PC-3 (cell line): ENCODE results near the gene HERC2. TPM values are rescaled to one million over a fixed set of nuclear protein-coding genes. Genes with fewer than 3 reads are reported as not detected.

Source experiments
- ATAC-seq: fragments of 200-7000 bp; cut with Tn5 transposase; 2 replicates; pipeline ENCODE4 v1.9.1; 2020; ENCODE audit warnings: mild to moderate bottlenecking, moderate library complexity
- BruUV-seq: library from RNA; stranded (reverse); fragments of 400-500 nt; replicated peaks from 2 replicates; lab custom pipeline; 2021; lab: Mats Ljungman, UMichigan
- CTCF ChIA-PET: fragments of 300-600 bp; sonication (Branson Sonifier 250); formaldehyde crosslinking; loops from one replicate; lab custom pipeline; 2022; ENCODE audit warnings: antibody characterized with exemption; lab: Charles Lee
- POLR2A ChIA-PET: fragments of 300-600 bp; sonication (Branson Sonifier 250); formaldehyde crosslinking; loops from one replicate; lab custom pipeline; 2022; ENCODE audit warnings: antibody characterized with exemption; ENCODE audit not compliant: unreplicated experiment; lab: Charles Lee
- DNase-seq: peaks from one replicate; pipeline ENCODE4 v3.0.0-alpha.2; 2015
- H2AFZ ChIP-seq: fragments of 300-600 bp; sonication (generic); 2 replicates; pipeline ENCODE4 v1.6.0; 2016; ENCODE audit warnings: antibody characterized with exemption, low read length
- H3F3A ChIP-seq: fragments of 300-600 bp; sonication (generic); one replicate; pipeline ENCODE4 v1.6.0; 2017; ENCODE audit warnings: antibody characterized with exemption, low read length, control low read depth, mild to moderate bottlenecking; ENCODE audit not compliant: unreplicated experiment
- H3K27ac ChIP-seq: fragments of 300-600 bp; sonication (generic); 2 replicates; pipeline ENCODE4 v1.5.1; 2016; ENCODE audit warnings: mild to moderate bottlenecking, low read length
- H3K27me3 ChIP-seq: fragments of 300-600 bp; sonication (generic); 2 replicates; pipeline ENCODE4 v1.6.1; 2016; ENCODE audit warnings: low read length, mixed read lengths
- H3K36me3 ChIP-seq: fragments of 300-600 bp; sonication (generic); 2 replicates; pipeline ENCODE4 v1.6.1; 2016; ENCODE audit warnings: low read depth, mixed run types, low read length, mixed read lengths
- H3K4me1 ChIP-seq: fragments of 300-600 bp; sonication (generic); 2 replicates; pipeline ENCODE4 v1.5.1; 2016; ENCODE audit warnings: low read length; ENCODE audit not compliant: insufficient read depth
- H3K4me2 ChIP-seq: fragments of 300-600 bp; sonication (generic); 2 replicates; pipeline ENCODE4 v1.6.0; 2016; ENCODE audit warnings: low read length
- H3K4me3 ChIP-seq: fragments of 300-600 bp; sonication (generic); 2 replicates; pipeline ENCODE4 v1.5.1; 2016; ENCODE audit warnings: mild to moderate bottlenecking, low read length, mixed read lengths
- H3K79me2 ChIP-seq: fragments of 300-600 bp; sonication (generic); 2 replicates; pipeline ENCODE4 v1.6.1; 2017; ENCODE audit warnings: low read length, mixed read lengths
- H3K9ac ChIP-seq: fragments of 300-600 bp; sonication (generic); 2 replicates; pipeline ENCODE4 v1.6.0; 2016; ENCODE audit warnings: mild to moderate bottlenecking, low read length
- H3K9me2 ChIP-seq: fragments of 300-600 bp; sonication (generic); replicated peaks from 2 replicates; pipeline ENCODE4 v1.6.1; 2016; ENCODE audit warnings: mixed run types, low read length, mixed read lengths
- H3K9me3 ChIP-seq: fragments of 300-600 bp; sonication (generic); 2 replicates; pipeline ENCODE4 v1.6.1; 2016; ENCODE audit warnings: low read length, mixed read lengths
- H4K20me1 ChIP-seq: fragments of 300-600 bp; sonication (generic); 2 replicates; pipeline ENCODE4 v1.6.1; 2016; ENCODE audit warnings: low read length, mixed read lengths
- CTCF ChIP-seq: fragments of 300-600 bp; sonication (generic); conservative IDR thresholded peaks from 2 replicates; pipeline ENCODE4 v1.5.1; 2017; ENCODE audit warnings: antibody characterized with exemption, low read depth, mild to moderate bottlenecking, low read length
- EZH2 ChIP-seq: fragments of 300-600 bp; sonication (generic); IDR thresholded peaks from one replicate; pipeline ENCODE4 v1.6.1; 2017; ENCODE audit warnings: antibody characterized with exemption, mild to moderate bottlenecking, low read length; ENCODE audit not compliant: unreplicated experiment
- EZH2phosphoT487 ChIP-seq: fragments of 300-600 bp; sonication (generic); IDR thresholded peaks from 2 replicates; pipeline ENCODE4 v1.6.1; 2018; ENCODE audit warnings: mild to moderate bottlenecking, antibody characterized with exemption, low read length, borderline replicate concordance
- intact Hi-C: fragments of 100-400 bp; cut with micrococcal nuclease; formaldehyde crosslinking; loops from 2 replicates; pipeline ENCODE4 v1.9.0; 2023
- total RNA-seq: library from RNA; depleted of rRNA; stranded (reverse); fragments of >200 nt; gene quantifications from 2 replicates; pipeline ENCODE4 v1.2.3, GENCODE V29; 2014

Gene HERC2
- total RNA-seq, 1 experiment from 2014 or later, result 45.9 TPM

- ChIA-PET POLR2A (no interaction called here), CTCF (no interaction called here)
- intact Hi-C loops, result no loop called here
Measured at GRCh38 chr15:28260722-28261121, 61.3 kb downstream of the HERC2 start.

GRCh38 chr15:28260317-28260716 is 61.7 kb downstream of the HERC2 start:
- BruUV-seq, result no TSS peak
- no peak overlapping the region for H3K4me3 ChIP-seq
- no peaks in the 10 kb centered on the region for H3K9me2 ChIP-seq
- ChIA-PET CTCF (no interaction called here), POLR2A (no interaction called here)
- no peak overlapping the region for H3K27ac ChIP-seq
- no peak overlapping the region for H2AFZ ChIP-seq
- H3K9me3 ChIP-seq, result no peaks in the 10 kb centered on the region
- no peaks in the 10 kb centered on the region for H3K4me1 ChIP-seq
- no peak overlapping the region for H3K9ac ChIP-seq
- TF ChIP-seq EZH2phosphoT487 (no peak), EZH2 (no peak), CTCF (no peak)
- no peak for DNase-seq
- no peaks in the 10 kb centered on the region for H3F3A ChIP-seq
- H3K79me2 ChIP-seq, result peaks cover 7% of the 10 kb centered on the region; the same call in 1 of the 2 replicates
- H3K36me3 ChIP-seq, result peaks cover 19% of the 10 kb centered on the region
- intact Hi-C loops, result no loop called here
- H3K4me2 ChIP-seq, result no peak overlapping the region
- no peaks in the 10 kb centered on the region for H3K27me3 ChIP-seq
- no peaks in the 10 kb centered on the region for H4K20me1 ChIP-seq
- no peak for ATAC-seq

More at GRCh38 chr15:28260722-28261121, 61.3 kb downstream of the HERC2 start:
- H3K79me2 ChIP-seq, result peaks cover 7% of the 10 kb centered on the region; the same call in 1 of the 2 replicates
- no peak overlapping the region for H2AFZ ChIP-seq
- no peaks in the 10 kb centered on the region for H3K9me3 ChIP-seq
- ATAC-seq (no peak), DNase-seq (no peak)
- H3F3A ChIP-seq, result no peaks in the 10 kb centered on the region
- H3K27me3 ChIP-seq, result no peaks in the 10 kb centered on the region
- H4K20me1 ChIP-seq, result no peaks in the 10 kb centered on the region
- H3K27ac ChIP-seq, result no peak overlapping the region
- H3K4me2 ChIP-seq, result no peak overlapping the region
- TF ChIP-seq EZH2phosphoT487 (no peak), CTCF (no peak), EZH2 (no peak)
- no peaks in the 10 kb centered on the region for H3K9me2 ChIP-seq
- H3K9ac ChIP-seq, result no peak overlapping the region
- no peak overlapping the region for H3K4me3 ChIP-seq
- peaks cover 20% of the 10 kb centered on the region for H3K36me3 ChIP-seq
- H3K4me1 ChIP-seq, result no peaks in the 10 kb centered on the region
- no TSS peak for BruUV-seq

GRCh38 chr15:28255965-28256364 is 66.0 kb downstream of the HERC2 start:
- intact Hi-C loops, result no loop called here
- Histone ChIP-seq H3K4me1 (no peaks in the 10 kb centered on the region), H3K9me3 (no peaks in the 10 kb centered on the region), H3K27me3 (no peaks in the 10 kb centered on the region), H3K9me2 (no peaks in the 10 kb centered on the region), H3K9ac (no peak overlapping the region), H2AFZ (no peak overlapping the region), H3K36me3 (peaks cover 31% of the 10 kb centered on the region), H3F3A (no peaks in the 10 kb centered on the region), H3K4me3 (no peak overlapping the region), H3K4me2 (no peak overlapping the region), H3K27ac (no peak overlapping the region), H4K20me1 (no peaks in the 10 kb centered on the region), H3K79me2 (peaks cover 7% of the 10 kb centered on the region; the same call in 1 of the 2 replicates)
- ATAC-seq (no peak), DNase-seq (no peak)
- CTCF ChIA-PET, result no interaction called here
- no TSS peak for BruUV-seq
- POLR2A ChIA-PET, result no interaction called here
- TF ChIP-seq EZH2phosphoT487 (no peak), CTCF (no peak), EZH2 (no peak)
